GM19467 (cell line): Measurements from ENCODE around the gene BMP2K.

Source experiments
- ATAC-seq: cut with Tn5 transposase; IDR thresholded peaks from one replicate; pipeline ENCODE4 v1.9.1; 2021; ENCODE audit warnings: mild to moderate bottlenecking, moderate library complexity; ENCODE audit not compliant: unreplicated experiment

Gene BMP2K

DNA sequence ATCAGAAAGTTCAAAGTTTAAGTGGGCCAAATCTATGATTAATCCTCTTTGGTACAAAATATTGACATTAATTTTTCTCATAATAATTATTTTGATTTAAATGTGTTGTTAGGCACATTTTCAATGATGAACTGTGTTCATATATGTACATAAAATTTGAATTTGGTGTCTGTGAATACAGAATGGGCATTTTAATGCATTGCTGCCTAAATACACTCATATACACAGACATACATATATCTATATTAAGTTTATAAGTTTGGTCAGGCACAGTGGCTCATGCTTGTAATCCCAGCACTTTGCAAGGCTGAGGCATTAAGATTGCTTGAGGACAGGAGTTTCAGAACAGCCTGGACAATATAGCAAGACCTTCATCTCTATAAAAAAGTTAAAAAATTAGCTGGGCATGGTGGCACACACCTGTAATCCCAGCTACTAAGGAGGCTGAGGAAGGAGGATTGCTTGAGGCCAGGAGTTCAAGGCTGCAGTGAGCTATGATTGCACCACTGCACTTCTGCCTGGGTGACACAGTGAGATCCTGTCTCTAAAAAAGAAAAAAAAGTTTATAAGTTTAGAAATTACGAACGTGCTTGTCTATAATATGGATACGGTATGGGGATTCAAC lies 12.3 kb upstream of the BMP2K start:
- no peak for ATAC-seq

DNA sequence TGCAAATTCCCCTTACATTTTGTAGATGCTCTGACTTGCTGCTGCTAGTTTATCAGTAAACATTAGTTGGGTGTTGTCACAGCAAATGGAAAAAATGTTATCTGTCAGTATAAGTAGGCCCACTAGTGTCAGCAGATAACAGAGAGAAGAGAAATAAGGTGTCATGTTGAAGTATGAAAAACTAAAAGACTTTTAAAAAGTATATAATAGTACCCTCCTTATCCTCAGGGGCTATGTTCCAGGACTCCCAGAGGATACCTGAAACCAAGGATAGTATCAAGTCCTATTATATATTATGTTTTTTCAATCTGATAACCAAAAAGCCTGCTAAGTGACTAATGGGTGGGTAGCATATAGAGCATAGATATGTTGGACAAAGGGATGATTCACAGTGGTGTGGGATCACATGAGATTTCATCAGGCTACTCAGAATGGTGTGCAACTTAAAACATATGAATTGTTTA lies 11.6 kb upstream of the BMP2K start:
- no peak for ATAC-seq

DNA sequence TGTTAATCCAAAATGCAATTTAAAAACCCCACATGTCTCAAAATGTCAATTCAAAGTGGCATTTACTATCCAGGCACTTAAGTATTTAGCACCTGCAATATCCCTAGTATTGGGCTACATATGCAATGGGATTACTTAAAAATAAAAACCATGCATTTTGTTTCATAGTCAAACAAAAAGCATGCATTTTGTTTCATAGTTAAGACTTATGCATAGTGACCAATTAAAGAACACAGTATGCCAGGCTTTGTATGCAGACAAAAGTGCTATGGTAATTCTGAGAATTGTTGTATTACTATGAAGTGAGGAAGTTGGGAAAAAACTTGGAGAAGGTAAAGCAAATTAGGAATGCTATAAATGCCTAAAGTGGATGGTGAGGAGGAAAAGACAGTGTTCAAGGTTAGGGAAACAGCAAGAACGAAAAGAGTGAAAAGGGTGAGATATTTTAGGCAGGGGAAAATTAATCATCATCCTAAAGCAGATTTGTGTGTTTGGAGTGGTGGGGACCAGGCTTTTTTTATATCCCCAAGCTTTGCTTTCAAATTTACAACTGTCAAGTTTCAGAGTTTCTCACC lies 10.6 kb upstream of the BMP2K start:
- ATAC-seq = no peak

DNA sequence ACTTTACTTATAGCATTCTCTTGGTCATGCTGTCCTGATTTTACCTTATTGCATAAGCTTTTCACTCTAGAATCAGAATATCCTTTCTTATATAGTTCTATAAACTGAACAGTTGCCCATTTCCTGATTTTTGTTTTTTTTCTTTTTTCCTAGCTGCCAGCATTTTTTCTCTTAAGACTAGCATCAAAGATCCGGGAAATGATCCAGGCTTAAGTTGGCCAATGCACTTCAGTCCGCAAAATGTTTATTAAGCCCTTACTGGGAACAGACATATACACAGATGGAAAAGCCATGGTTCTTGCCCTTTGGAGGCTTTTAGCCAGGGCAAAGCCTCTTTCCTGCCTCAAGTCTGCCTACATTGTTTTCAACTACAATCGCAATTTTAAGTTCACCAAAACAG lies 10.1 kb upstream of the BMP2K start:
- ATAC-seq = no peak

DNA sequence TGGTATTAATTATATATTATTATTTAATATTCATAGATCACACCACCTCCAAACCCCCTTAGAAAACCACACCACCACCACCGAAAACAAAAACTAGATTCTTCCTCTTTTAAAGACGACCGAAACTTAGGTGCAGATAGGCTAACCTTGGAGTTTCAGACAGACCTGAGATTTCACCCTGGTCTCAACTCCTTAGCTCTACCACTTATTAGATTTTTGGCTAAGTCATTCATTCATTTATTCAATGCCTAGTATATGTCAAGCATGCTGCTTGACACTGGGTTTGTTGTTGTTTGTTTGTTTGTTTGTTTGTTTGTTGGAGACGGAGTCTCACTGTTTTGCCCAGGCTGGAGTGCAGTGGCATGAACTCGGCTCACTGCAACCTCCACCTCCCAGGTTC lies 9.5 kb upstream of the BMP2K start:
- peak; percentile 89 for ATAC-seq

DNA sequence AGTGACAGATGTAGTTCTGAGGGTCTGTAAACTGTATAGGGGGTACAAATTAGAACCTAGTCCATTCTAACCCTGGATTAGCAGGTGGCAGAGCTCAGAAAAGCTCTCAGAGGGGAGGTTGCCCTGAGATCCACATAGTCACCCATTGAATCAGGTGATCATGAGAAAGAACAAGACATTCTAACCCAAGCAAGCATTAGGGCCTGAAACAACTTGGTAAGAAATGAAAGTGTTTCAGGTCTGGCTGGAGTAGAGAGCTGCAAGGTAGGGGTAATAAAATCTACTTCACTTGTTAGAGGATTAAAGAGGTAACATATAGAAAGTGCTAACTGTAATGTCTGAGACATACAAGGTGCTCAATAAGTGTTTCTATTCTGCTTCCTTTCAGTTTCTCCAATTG lies 8.8 kb upstream of the BMP2K start:
- ATAC-seq = peak; percentile 61

DNA sequence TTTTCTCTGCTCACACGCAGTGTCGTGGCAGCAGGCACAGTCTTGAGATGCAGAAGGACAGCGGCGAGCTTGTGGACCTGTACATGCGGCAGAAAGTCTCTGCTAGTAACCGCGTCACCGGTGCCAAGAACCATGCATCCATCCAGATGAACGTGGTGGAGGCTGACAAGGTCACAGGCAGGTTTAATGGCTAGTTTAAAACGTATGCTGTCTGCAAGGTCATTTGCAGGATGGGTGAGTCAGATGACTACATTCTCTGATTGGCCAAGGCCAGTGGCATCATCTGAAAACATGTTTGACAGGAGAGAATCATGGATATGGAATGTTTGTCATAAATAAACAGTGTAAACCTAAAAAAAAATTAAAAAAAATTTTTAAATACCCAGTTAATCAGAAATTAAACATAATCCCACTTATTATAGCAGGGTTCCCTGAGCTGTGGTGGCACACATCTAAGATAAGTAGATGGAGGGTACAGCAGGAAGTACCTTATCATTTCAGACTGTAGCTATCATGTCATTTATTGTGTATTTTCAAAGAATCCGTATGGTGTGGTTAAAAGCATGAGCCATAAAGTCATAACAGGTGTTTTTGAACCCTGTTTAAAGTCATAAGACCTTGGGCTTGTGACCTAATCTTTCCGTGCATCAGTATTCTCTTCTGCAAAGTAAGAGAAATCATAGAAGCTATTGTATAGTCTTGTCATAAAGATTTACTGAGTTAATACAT lies 7.5 kb upstream of the BMP2K start:
- ATAC-seq = no peak

DNA sequence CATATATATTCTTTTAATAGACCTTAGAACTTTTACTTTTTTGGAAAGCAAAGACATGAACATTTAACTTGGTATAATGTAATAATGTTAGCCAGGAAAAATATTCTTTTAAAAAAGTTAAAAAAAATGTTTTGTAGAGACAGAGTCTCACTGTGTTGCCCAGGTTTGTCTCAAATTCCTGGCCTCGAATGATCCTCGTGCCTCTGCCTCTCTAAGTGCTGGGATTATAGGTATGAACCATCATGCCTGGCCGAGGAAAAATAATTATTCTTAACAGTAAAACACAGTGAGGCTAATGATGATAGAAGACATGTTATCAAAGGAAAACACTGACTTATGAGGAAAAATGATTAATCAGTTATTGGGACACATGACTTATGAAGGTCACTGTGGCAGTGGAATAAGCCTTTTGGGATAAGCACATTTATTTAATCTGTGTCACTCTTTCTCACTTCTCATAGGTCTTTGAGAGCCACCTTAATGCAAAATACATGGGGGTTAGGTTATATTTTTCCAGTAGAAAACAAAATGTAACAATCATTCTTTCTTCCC lies 6.0 kb upstream of the BMP2K start:
- ATAC-seq = no peak

DNA sequence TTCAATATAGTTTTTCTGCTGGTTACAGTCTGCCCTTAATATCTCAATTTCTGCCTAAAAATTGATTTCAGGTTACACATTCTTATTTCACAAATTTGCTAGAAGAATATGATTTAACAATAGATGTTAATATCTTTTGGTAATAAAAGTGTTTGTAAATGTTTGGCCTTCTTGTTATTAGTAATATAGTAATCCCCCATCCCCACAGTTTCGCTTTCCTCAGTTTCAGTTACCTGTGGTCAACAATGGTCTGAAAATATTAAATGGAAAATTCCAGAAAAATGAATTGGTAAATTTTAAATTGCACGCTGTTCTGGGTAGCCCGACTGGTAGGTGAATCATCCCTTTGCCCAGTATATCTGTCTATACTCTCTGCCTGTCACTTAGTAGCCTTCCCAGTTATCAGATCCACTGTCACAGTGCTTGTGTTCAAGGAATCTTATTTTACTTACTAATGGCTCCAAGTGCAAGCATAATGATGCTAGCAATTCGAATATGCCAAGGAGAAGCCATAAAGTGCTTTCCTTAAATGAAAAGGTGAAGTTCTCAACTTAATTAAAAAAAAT lies 3.5 kb upstream of the BMP2K start:
- no peak for ATAC-seq

DNA sequence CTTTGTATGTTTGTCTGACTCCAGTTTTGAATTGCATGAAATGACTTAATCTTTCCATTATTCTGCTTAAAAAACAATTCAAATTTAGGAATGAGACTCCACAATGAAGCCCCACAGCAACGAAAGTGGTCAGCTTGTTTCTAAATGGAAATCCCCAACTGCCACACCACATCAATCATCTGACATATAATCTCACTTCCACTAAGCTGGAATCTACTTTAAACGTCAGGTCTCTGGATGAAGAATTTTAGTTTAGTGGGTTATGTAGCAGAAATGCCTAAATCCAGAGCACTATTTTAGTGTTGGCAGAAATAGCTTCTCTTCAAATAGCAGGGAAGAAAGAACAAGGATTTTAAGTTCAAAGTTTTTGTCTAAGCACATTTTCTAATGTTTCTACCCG lies 1.7 kb upstream of the BMP2K start:
- no peak for ATAC-seq

DNA sequence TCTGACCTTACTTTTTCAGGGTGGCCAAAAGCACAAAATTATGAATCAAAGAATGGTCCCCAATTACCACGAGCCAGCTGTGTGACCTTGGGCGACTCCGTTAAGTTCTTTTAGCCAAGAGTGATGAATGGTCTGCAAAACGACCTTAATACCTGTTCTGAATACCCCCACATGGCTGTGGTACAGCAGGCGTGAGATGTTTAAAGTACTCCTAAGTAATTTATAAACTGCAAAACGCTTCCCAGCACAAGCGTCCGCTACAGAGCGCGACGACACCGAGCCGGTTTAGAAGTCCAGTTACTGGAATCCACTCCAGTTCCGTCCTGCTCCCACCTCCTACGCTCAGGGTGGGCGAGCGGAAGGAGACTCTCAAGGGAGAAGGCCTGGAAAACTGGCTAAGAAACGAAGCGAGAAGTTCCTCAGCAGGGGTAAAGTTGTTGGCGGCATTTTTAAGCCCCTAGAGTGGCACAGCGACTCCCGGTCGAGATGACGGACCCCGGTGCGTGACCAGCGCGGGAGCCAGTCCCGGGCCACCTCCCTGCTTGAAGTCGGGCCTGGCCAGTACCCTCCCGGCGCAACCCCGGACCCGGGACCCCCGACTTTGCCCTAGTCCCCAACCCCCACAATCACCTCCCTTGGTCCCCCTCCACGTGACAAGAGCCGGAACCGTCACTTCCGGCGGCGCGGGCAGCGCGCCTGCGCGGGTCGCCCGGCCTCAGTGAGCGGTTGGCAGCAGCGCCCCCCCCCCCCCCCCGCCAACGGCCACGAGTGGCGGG lies 659 bp upstream of the BMP2K start:
- ATAC-seq = peak; percentile 62

DNA sequence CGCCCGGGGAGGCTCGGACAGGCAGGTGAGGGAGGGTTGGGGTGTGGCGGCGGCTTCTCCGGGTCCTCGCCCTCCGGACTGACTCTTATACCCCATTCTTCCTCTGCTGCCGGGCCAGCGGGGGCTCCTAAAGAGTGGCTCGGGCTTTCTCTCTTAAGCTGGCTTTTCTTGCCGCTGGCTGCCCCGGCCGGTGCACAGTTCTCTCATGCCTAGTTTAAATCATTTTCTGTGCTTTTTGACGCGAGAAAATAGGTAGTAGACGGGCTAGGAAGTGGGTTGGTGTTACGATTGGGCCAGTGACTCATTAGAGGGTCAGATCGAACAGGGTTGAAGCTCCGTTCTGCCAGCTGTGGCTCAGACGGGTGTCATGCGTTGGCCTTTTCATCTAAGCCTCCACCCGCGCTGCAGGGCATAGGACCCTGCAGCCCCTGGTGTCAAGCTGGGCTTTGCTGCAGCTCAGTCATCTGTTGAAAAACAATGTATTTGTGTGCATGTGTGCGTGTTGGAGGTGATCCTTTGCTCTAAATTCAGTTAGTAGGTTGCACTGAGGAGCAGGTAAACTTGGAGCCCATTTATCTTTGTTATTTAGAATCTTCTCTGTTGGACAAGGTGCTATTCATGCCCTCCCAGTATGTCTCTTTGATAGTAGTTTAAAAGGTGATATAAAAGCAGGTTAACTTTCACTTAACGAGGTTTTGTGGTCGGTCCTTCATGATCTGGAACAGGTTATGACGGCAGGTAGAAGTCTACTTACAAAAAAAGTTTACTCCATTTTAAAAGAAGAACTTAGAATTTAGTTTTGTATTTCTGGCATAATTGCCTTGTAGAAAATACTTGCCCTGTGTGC lies 802 bp downstream of the BMP2K start:
- peak; percentile 33 for ATAC-seq

DNA sequence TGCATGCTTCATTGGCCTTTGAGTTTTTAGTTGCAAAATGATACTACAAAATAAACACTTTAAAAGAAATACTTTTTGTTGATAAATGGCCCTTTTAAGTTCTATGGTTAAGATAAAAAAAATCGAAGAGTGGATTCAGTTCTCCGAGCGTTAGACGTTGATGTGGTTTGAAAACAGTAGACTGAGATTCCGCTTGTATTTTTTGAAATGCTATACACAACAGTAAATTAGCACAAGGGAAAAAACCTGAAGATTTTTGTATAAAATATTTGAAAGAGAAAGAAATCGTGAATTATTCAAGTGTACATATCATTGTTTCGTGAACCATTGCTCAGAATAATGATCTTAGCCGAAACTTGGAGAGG lies 1.4 kb downstream of the BMP2K start:
- ATAC-seq = no peak

DNA sequence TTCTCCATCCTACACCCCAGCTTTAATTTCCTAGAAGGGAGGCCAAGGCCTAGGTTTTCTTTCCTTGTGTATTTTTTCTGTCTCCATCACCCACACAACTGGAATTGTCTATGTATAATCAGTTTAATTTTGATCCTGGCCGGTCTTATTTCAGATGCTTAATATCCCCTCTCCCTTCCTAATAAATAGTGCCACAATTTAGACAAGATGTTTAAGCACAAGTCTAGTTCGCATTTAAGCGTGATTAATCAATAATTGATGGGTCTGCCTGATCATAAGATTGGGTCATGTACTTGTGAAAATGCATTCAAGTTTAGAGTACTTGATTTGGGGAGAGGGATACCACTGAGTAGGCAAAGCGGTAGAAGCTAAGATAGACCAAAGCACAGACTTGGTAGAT lies 2.4 kb downstream of the BMP2K start:
- ATAC-seq = no peak

DNA sequence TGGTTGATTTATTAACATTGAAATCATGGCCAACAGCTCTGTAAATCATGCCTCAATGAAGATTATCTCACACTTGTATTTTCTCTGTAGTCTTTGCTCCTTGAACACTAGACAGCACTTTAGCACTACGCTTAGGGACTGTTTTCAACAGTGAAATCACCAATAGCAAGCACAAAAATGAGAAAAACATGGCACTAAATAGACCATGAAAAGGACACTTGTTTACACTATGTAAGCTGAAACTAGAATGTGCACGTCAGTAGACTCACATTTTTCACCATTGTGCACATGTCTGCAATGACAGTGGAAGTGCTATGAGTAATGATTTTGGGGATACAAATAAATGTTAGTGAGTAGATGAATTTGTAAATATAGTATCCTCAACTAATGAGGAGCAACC lies 3.1 kb downstream of the BMP2K start:
- ATAC-seq = no peak

DNA sequence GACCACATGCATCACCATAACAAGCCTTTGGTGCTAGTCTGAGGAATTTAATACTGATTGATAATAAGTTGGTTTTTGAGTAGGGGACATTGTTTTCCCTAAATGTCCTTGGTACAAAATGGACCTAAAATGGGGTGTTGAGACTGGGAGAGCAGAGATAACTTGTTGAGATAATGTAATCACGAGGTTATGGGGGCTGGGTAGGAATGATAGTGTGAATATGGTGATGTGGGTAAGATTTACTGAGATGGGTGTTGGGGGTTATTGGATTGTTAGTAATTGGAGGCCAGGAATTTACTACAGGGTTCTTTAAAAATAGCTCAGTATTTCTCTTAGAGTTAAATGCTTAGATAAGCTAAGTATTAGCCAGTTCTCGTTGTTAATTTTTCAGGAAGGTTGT lies 3.9 kb downstream of the BMP2K start:
- no peak for ATAC-seq

DNA sequence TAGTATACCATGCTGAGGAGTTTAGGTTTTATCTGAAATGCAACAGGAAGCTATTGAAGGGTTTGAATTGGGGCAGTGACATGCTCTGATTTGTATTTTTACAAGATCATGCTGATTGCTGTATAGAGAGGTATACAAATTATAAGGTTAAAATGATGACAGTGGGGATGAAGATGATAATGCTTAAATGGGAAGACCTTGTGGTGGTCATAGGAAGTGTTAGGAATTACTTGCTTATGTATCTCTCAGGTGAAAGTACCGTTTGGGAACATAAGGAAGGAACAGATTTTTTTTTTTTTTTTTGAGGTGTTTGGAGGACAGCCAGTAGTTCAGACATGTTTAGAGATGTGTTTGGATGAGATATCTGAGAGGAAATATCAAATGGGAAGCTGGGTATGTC lies 5.0 kb downstream of the BMP2K start:
- no peak for ATAC-seq

DNA sequence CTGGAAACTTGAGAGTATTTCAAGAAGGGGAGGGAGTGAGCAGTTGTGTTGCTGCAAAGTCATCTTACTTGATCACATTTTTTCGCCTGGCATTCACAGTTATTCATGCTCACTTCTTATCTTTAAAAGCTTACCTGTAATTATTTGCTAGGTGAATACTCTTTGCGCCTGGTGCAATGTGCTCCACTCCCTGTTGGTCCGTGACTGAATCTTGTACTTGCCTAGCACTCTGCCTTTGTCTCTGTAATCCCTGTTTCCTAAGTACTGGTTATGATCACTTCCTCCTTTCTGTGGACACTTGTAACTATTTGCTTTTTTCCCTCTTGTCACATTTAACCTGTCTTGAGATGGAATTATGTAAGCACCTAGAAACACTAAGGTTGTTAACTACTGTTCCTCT lies 5.8 kb downstream of the BMP2K start:
- ATAC-seq = no peak

DNA sequence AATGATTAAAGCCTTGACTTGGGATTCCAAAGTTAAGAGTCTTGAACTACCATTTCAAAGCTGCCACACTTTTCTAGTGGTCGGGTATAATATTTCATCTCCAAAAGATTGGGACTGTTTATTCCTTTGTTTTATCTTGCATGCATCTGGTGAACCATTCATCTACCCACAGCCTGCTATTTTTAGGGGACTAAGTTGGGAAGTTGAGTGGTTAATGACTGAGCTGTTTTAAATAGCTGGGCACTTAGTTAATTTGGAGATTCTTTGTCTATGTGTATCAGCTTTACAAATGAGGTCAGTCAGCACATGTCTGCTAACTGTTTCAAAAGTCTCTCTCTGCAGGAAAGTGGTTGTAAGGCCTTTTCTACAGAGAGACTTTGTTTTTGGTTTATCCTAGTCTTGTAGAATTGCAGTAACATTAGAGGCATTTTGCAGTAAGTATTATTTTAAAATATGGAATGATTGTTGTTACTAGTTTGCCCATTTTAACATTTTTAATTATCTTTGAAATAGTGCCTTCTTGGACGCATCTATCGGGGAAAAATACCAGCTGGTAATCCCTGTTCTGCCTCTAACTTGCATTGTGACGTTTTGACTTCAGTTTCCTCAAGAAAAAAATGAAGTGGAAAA lies 8.2 kb downstream of the BMP2K start:
- ATAC-seq = no peak
